Measurements from ENCODE around the gene PLXNB1.

DNA sequence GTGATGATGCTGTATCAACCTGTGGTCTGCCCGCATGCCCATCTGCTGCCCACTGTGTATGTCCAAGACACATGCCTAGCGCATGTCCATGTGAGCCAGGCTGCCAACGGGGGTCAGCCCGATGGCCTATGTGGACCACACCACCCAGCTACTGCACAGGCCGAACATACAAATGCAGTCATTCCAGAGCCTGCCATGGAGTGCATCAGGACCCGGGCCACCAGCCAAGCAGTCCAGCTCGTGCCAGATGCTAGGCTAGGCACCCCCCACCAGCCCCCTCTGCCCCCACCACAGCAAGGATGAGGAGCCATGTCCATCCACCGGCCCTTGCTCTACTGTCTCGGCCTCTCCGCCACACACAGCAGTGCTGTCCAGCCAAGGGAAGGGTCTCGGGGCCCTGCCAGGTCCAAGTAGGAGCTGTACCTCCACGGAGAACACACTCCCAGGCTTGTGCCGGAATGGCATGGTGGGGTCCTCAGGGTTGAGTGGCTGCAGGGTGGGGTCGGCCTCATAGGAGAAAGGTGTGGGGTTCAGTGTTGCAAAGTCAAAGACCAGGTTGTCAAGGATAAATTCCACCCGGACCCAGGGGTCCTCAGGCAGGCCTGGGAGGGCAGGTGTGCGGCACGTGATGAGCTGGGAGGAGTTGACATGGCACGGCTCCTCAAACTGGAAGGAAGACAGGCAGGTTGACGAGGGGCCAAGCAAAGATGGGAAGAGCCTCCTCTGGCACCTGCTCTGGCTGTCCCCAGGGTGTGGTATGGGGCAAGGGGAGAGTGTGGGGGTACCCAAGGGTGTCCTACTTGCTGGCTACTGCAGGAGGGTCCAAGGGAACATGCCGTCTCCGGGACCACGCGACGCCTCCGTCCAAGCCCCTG, 15.3 kb downstream of the PLXNB1 start:
- TF ChIP-seq SP1 (IDR thresholded peaks at IDR 0.05; ENCODE audit: low read depth): no peak
- no peak for TF ChIP-seq POLR2A (IDR thresholded peaks at IDR 0.05; ENCODE audit: borderline replicate concordance, extremely low read depth, insufficient read depth, insufficient read length)
- no peak for TF ChIP-seq FOSL1 (IDR thresholded peaks at IDR 0.05; ENCODE audit: low read depth)
